Caco-2 (cell line): Measurements from ENCODE around the gene POMGNT2. TPM values are rescaled to one million over a fixed set of nuclear protein-coding genes. Genes with fewer than 3 reads are reported as not detected.

Experiments
- BruUV-seq: library from RNA; stranded (reverse); fragments of 400-500 nt; replicated peaks from 2 replicates; lab custom pipeline; 2021; lab: Mats Ljungman, UMichigan
- CTCF ChIA-PET: fragments of 300-600 bp; sonication (Branson Sonifier 250); formaldehyde crosslinking; loops from one replicate; lab custom pipeline; 2022; ENCODE audit warnings: antibody characterized with exemption; lab: Charles Lee
- POLR2A ChIA-PET: fragments of 300-600 bp; sonication (Branson Sonifier 250); formaldehyde crosslinking; loops from one replicate; lab custom pipeline; 2022; ENCODE audit warnings: antibody characterized with exemption; lab: Charles Lee
- DNase-seq, 2 experiments: peaks; one replicate each; pipeline versions ENCODE4 v3.0.0 to v3.0.0-alpha.2; 2020 to 2022
- H3K27me3 ChIP-seq: replicated peaks from 2 replicates; pipeline ENCODE4 v1.6.0; 2011; ENCODE audit warnings: low read length; ENCODE audit not compliant: control insufficient read depth, insufficient read depth
- H3K36me3 ChIP-seq: 2 replicates; pipeline ENCODE4 v1.5.1; 2011; ENCODE audit warnings: low read length; ENCODE audit not compliant: control insufficient read depth, insufficient read depth
- H3K4me1 ChIP-seq: fragments of 250-450 bp; sonication (Bioruptor Pico); 2 replicates; pipeline ENCODE4 v1.5.1; 2020; ENCODE audit warnings: mild to moderate bottlenecking
- H3K4me3 ChIP-seq: 2 replicates; pipeline ENCODE4 v1.5.1; 2011; ENCODE audit warnings: low read depth, mild to moderate bottlenecking, control low read depth, low read length
- H3K9me3 ChIP-seq: fragments of 250-450 bp; sonication (Bioruptor Pico); 2 replicates; pipeline ENCODE4 v1.5.1; 2020; ENCODE audit warnings: mild to moderate bottlenecking, moderate library complexity
- H3K27ac Mint-ChIP-seq: one replicate; pipeline ENCODE4 v1.8.0; 2022; ENCODE audit warnings: mixed read lengths; ENCODE audit not compliant: unreplicated experiment
- H3K27me3 Mint-ChIP-seq: one replicate; pipeline ENCODE4 v1.8.0; 2022; ENCODE audit warnings: mixed read lengths; ENCODE audit not compliant: insufficient read depth, unreplicated experiment
- H3K36me3 Mint-ChIP-seq: one replicate; pipeline ENCODE4 v1.8.0; 2022; ENCODE audit warnings: mild to moderate bottlenecking, mixed read lengths; ENCODE audit not compliant: insufficient read depth, unreplicated experiment
- H3K4me1 Mint-ChIP-seq: one replicate; pipeline ENCODE4 v1.8.0; 2022; ENCODE audit warnings: low read depth, mixed read lengths; ENCODE audit not compliant: unreplicated experiment
- H3K4me3 Mint-ChIP-seq: one replicate; pipeline ENCODE4 v1.8.0; 2022; ENCODE audit warnings: mild to moderate bottlenecking, moderate library complexity, mixed read lengths; ENCODE audit not compliant: unreplicated experiment
- H3K9me3 Mint-ChIP-seq: one replicate; pipeline ENCODE4 v1.8.0; 2022; ENCODE audit warnings: mixed read lengths; ENCODE audit not compliant: unreplicated experiment
- CTCF ChIP-seq, 2 experiments: fragments of 200-600 bp in 1 of 2; IDR thresholded peaks; 1 replicate in 1 of 2; 2 replicates in 1 of 2; pipeline versions ENCODE4 v1.5.1 to v1.8.0; 2011 to 2022; ENCODE audit warnings: antibody characterized with exemption in 1 of 2, control low read depth in 1 of 2, inconsistent platforms in 1 of 2, low read depth in 1 of 2, low read length in 1 of 2, mild to moderate bottlenecking in 1 of 2, moderate library complexity in 1 of 2; ENCODE audit not compliant: insufficient read depth in 1 of 2, severe bottlenecking in 1 of 2, unreplicated experiment in 1 of 2
- intact Hi-C: fragments of 100-400 bp; cut with micrococcal nuclease; formaldehyde crosslinking; loops from one replicate; pipeline ENCODE4 v1.10.0; 2022; ENCODE audit not compliant: unreplicated experiment
- total RNA-seq: library from RNA; stranded (reverse); gene quantifications from 2 replicates; pipeline ENCODE4 v1.2.3, GENCODE V29; 2022

Gene POMGNT2
- total RNA-seq, 1 experiment from 2014 or later = 10.1 TPM

- DNase-seq = no peak
- Mint-ChIP-seq H3K27ac (no peak overlapping the region), H3K4me3 (no peak overlapping the region), H3K36me3 (no peaks in the 10 kb centered on the region), H3K4me1 (no peaks in the 10 kb centered on the region), H3K9me3 (no peaks in the 10 kb centered on the region), H3K27me3 (peaks cover 9% of the 10 kb centered on the region)
- intact Hi-C loops = no loop called here
- Histone ChIP-seq H3K27me3 (no peaks in the 10 kb centered on the region), H3K9me3 (no peaks in the 10 kb centered on the region), H3K4me1 (no peaks in the 10 kb centered on the region), H3K4me3 (no peak overlapping the region), H3K36me3 (no peaks in the 10 kb centered on the region)
- no peak for TF ChIP-seq CTCF (IDR thresholded peaks at IDR 0.05; ENCODE audit: insufficient read depth in 1 of 2, low read depth in 1 of 2, low read length in 1 of 2, severe bottlenecking in 1 of 2, unreplicated experiment in 1 of 2)
- BruUV-seq = no TSS peak
- CTCF ChIA-PET = no interaction called here
- POLR2A ChIA-PET = no interaction called here
Measured at GRCh38 chr3:43034200-43034599, 71.7 kb downstream of the POMGNT2 start.

- no peak overlapping the region for H3K4me3 Mint-ChIP-seq
- BruUV-seq = no TSS peak
- POLR2A ChIA-PET = no interaction called here
Measured at GRCh38 chr3:43032646-43033628, 72.9 kb downstream of the POMGNT2 start.

More at GRCh38 chr3:43032646-43033628, 72.9 kb downstream of the POMGNT2 start:
- Histone ChIP-seq H3K4me3 (no peak overlapping the region), H3K9me3 (no peaks in the 10 kb centered on the region), H3K27me3 (no peaks in the 10 kb centered on the region), H3K4me1 (peaks cover 6% of the 10 kb centered on the region), H3K36me3 (no peaks in the 10 kb centered on the region)
- H3K36me3 Mint-ChIP-seq = no peaks in the 10 kb centered on the region
- peaks cover 7% of the 10 kb centered on the region for H3K27me3 Mint-ChIP-seq
- CTCF ChIA-PET = no interaction called here
- H3K4me1 Mint-ChIP-seq = no peaks in the 10 kb centered on the region
- no peak for TF ChIP-seq CTCF (IDR thresholded peaks at IDR 0.05; ENCODE audit: insufficient read depth in 1 of 2, low read depth in 1 of 2, low read length in 1 of 2, severe bottlenecking in 1 of 2, unreplicated experiment in 1 of 2)
- intact Hi-C loops = no loop called here
- H3K27ac Mint-ChIP-seq = no peak overlapping the region
- DNase-seq = peak in 1 of 2 experiments; percentile 5
- no peaks in the 10 kb centered on the region for H3K9me3 Mint-ChIP-seq
